ENCODE results near the gene C22orf39.

C22orf39 gene, protein sequence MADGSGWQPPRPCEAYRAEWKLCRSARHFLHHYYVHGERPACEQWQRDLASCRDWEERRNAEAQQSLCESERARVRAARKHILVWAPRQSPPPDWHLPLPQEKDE

DNA sequence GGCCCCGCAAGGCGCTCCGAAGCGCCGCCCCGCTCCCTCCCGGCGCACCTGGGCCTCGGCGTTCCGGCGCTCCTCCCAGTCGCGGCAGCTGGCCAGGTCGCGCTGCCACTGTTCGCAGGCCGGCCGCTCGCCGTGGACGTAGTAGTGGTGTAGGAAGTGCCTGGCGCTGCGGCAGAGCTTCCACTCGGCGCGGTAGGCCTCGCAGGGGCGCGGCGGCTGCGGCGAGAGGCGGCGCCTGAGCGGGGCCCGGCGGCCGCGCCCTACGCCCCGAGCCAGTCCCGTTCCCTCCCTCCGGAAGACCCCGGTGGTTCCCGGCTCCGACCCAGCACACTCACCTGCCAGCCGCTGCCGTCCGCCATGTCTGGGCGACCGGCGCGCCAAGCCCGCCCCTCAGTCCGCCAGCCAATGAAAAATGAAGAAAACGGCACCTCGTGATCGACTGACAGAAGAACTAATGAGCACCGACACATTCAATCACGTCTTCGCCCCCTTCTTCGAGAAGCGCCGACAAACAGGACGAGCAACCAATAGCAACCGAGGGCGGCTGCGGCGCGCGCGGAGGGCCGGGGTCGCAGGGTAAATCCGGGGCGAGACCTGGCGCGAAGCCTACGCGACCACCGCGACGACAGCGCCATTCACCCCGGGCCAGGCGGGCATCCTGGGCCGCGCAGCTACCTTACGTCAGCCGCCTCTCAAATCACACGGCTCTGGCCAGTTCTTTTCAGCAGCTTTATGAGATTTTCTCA is at the start of gene C22orf39:
C22orf39 (minus strand) TSS at position 382 of the 746 bp plus-strand sequence; CDS start at position 359, 23 bp downstream.
- H3K4me2 ChIP-seq (ENCODE audit: insufficient read depth, low read length) = peak within 1 kb of the TSS; percentile 88
- TF ChIP-seq EZH2 (IDR thresholded peaks at IDR 0.05; ENCODE audit: borderline replicate concordance, low read depth, low read length, severe bottlenecking) = no peak
- TF ChIP-seq, protein P1, sequence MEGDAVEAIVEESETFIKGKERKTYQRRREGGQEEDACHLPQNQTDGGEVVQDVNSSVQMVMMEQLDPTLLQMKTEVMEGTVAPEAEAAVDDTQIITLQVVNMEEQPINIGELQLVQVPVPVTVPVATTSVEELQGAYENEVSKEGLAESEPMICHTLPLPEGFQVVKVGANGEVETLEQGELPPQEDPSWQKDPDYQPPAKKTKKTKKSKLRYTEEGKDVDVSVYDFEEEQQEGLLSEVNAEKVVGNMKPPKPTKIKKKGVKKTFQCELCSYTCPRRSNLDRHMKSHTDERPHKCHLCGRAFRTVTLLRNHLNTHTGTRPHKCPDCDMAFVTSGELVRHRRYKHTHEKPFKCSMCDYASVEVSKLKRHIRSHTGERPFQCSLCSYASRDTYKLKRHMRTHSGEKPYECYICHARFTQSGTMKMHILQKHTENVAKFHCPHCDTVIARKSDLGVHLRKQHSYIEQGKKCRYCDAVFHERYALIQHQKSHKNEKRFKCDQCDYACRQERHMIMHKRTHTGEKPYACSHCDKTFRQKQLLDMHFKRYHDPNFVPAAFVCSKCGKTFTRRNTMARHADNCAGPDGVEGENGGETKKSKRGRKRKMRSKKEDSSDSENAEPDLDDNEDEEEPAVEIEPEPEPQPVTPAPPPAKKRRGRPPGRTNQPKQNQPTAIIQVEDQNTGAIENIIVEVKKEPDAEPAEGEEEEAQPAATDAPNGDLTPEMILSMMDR (IDR thresholded peaks at IDR 0.05; ENCODE audit: borderline replicate concordance, extremely low read depth, low read length, poor library complexity, severe bottlenecking) = no peak
- H3K79me2 ChIP-seq (ENCODE audit: insufficient read depth, low read length) = peaks cover 74% of the 10 kb centered on the region
- DNase-seq = peak; percentile 95
- H2AFZ ChIP-seq (ENCODE audit: low read depth, low read length) = peak within 1 kb of the TSS; percentile 97
- H3K36me3 ChIP-seq (ENCODE audit: insufficient read depth, low read length) = peaks cover 72% of the 10 kb centered on the region
- H3K9ac ChIP-seq (ENCODE audit: low read depth, low read length) = peak within 1 kb of the TSS; percentile 85
- peaks cover 53% of the 10 kb centered on the region for H3K4me1 ChIP-seq (ENCODE audit: insufficient read depth, low read length)
- H4K20me1 ChIP-seq (ENCODE audit: insufficient read depth, low read length) = peaks cover 26% of the 10 kb centered on the region
- no peaks in the 10 kb centered on the region for H3K9me3 ChIP-seq (ENCODE audit: insufficient read depth, low read length, severe bottlenecking)
- H3K27ac ChIP-seq (ENCODE audit: low read length) = peak within 1 kb of the TSS; percentile 90
- peak; percentile 90 for ATAC-seq (ENCODE audit: insufficient read depth, low read depth)
- peak within 1 kb of the TSS; percentile 75 to 92 for H3K4me3 ChIP-seq (ENCODE audit: low read depth in 1 of 2, low read length in 2 of 2)
- no peaks in the 10 kb centered on the region for H3K27me3 ChIP-seq (ENCODE audit: insufficient read depth, low read length, poor library complexity)

- ATAC-seq (ENCODE audit: insufficient read depth, low read depth) (no peak), DNase-seq (no peak)
- Histone ChIP-seq H3K9ac (ENCODE audit: low read depth, low read length) (no peak overlapping the region), H3K27me3 (ENCODE audit: insufficient read depth, low read length, poor library complexity) (no peaks in the 10 kb centered on the region), H3K27ac (ENCODE audit: low read length) (no peak overlapping the region), H3K79me2 (ENCODE audit: insufficient read depth, low read length) (peaks cover 10% of the 10 kb centered on the region), H4K20me1 (ENCODE audit: insufficient read depth, low read length) (peaks cover 27% of the 10 kb centered on the region), H3K9me3 (ENCODE audit: insufficient read depth, low read length, severe bottlenecking) (no peaks in the 10 kb centered on the region), H3K4me2 (ENCODE audit: insufficient read depth, low read length) (no peak overlapping the region), H3K4me3 (ENCODE audit: low read depth in 1 of 2, low read length in 2 of 2) (no peak overlapping the region), H2AFZ (ENCODE audit: low read depth, low read length) (no peak overlapping the region), H3K36me3 (ENCODE audit: insufficient read depth, low read length) (peaks cover 99% of the 10 kb centered on the region), H3K4me1 (ENCODE audit: insufficient read depth, low read length) (no peaks in the 10 kb centered on the region)
- TF ChIP-seq, protein P1 (IDR thresholded peaks at IDR 0.05; ENCODE audit: borderline replicate concordance, extremely low read depth, low read length, poor library complexity, severe bottlenecking) = no peak
- no peak for TF ChIP-seq EZH2 (IDR thresholded peaks at IDR 0.05; ENCODE audit: borderline replicate concordance, low read depth, low read length, severe bottlenecking)
Observed at GRCh38 chr22:19497245-19497644, 49.7 kb upstream of the C22orf39 start.

DNA sequence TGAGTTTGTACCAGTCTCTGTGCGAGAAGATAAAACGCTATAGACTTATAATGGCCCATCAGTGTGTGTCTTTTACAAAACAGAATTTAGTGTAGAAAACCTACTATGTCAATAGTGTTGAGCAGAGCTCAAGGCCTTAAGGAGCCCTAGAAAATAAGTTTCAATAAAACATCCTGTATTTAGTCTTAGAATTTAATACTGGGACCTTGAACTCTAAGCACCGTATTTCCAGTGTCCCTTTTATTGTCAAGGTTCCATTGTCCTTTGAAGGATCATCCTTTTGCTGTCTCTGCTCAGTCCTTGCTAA is 48.8 kb upstream of the C22orf39 start:
- Histone ChIP-seq H3K9ac (ENCODE audit: low read depth, low read length) (no peak overlapping the region), H3K36me3 (ENCODE audit: insufficient read depth, low read length) (peaks cover 100% of the 10 kb centered on the region), H4K20me1 (ENCODE audit: insufficient read depth, low read length) (peaks cover 31% of the 10 kb centered on the region), H3K27ac (ENCODE audit: low read length) (no peak overlapping the region), H3K4me1 (ENCODE audit: insufficient read depth, low read length) (no peaks in the 10 kb centered on the region), H3K9me3 (ENCODE audit: insufficient read depth, low read length, severe bottlenecking) (no peaks in the 10 kb centered on the region), H3K4me2 (ENCODE audit: insufficient read depth, low read length) (no peak overlapping the region), H3K27me3 (ENCODE audit: insufficient read depth, low read length, poor library complexity) (no peaks in the 10 kb centered on the region), H3K4me3 (ENCODE audit: low read depth in 1 of 2, low read length in 2 of 2) (no peak overlapping the region), H3K79me2 (ENCODE audit: insufficient read depth, low read length) (peaks cover 19% of the 10 kb centered on the region), H2AFZ (ENCODE audit: low read depth, low read length) (no peak overlapping the region)
- no peak for TF ChIP-seq EZH2 (IDR thresholded peaks at IDR 0.05; ENCODE audit: borderline replicate concordance, low read depth, low read length, severe bottlenecking)
- TF ChIP-seq, protein P1 (IDR thresholded peaks at IDR 0.05; ENCODE audit: borderline replicate concordance, extremely low read depth, low read length, poor library complexity, severe bottlenecking) = no peak
- DNase-seq (no peak), ATAC-seq (ENCODE audit: insufficient read depth, low read depth) (no peak)
